Stimulated activated CD8-positive, alpha-beta memory T cell treated with anti-CD3 and anti-CD28 coated beads, Interleukin-4, amount 100 ng/mL, for 4 hours (primary cell): Measurements from ENCODE around the gene RSPH9.

ENCODE experiments used
- DNase-seq, 2 donors: peaks; one replicate each; pipeline ENCODE4 v3.0.0-alpha.2; 2020; ENCODE audit warnings: low read depth in 2 of 2, low spot score in 1 of 2

RSPH9 gene

GRCh38 chr6:43667245-43668150 is 22.7 kb downstream of the RSPH9 start:
- DNase-seq, result peak; percentile 32 to 66

GRCh38 chr6:43668151-43669028 is 23.6 kb downstream of the RSPH9 start:
- DNase-seq, result peak in 1 of 2 donors; percentile 1

- DNase-seq, result no peak
These were observed 24.4 kb downstream of the RSPH9 start for GRCh38 chr6:43669050-43669921.

- DNase-seq, result no peak
These were observed 25.2 kb downstream of the RSPH9 start for GRCh38 chr6:43669922-43670622.

GRCh38 chr6:43670623-43670986 is 25.8 kb downstream of the RSPH9 start:
- no peak for DNase-seq

- DNase-seq, result no peak
These were observed 26.4 kb downstream of the RSPH9 start for GRCh38 chr6:43671011-43671800.

GRCh38 chr6:43671801-43672690 is 27.2 kb downstream of the RSPH9 start:
- no peak for DNase-seq

- DNase-seq, result no peak
These were observed 28.7 kb downstream of the RSPH9 start for GRCh38 chr6:43673444-43674084.

GRCh38 chr6:43674291-43674690 is 29.5 kb downstream of the RSPH9 start:
- DNase-seq, result no peak

- no peak for DNase-seq
These were observed 30.1 kb downstream of the RSPH9 start for GRCh38 chr6:43674921-43675320.

- no peak for DNase-seq
These were observed 32.2 kb downstream of the RSPH9 start for GRCh38 chr6:43676962-43677606.

GRCh38 chr6:43677759-43678158 is 32.9 kb downstream of the RSPH9 start:
- DNase-seq, result no peak

GRCh38 chr6:43678341-43678740 is 33.5 kb downstream of the RSPH9 start:
- DNase-seq, result no peak

- DNase-seq, result no peak
These were observed 34.2 kb downstream of the RSPH9 start for GRCh38 chr6:43679057-43679456.

- no peak for DNase-seq
These were observed 35.7 kb downstream of the RSPH9 start for GRCh38 chr6:43680308-43681200.

- DNase-seq, result no peak
These were observed 36.5 kb downstream of the RSPH9 start for GRCh38 chr6:43681303-43681702.
